ENCODE measurements around the gene FNDC3B.

- TF ChIP-seq CTCF (IDR thresholded peaks at IDR 0.05) = no peak
- no peak for TF ChIP-seq POLR2A (IDR thresholded peaks at IDR 0.05)
- TF ChIP-seq EP300 (IDR thresholded peaks at IDR 0.05) = no peak
Observed at GRCh38 chr3:172098698-172099494, 59.5 kb downstream of the FNDC3B start.
